UCSD-AML1 (cell line): ENCODE measurements around the gene SULT1C2.

Experiments
- DNase-seq: peaks from one replicate; lab custom pipeline; 2025; ENCODE audit not compliant: unreplicated experiment; lab: John Stamatoyannopoulos, UW

Gene SULT1C2

DNA sequence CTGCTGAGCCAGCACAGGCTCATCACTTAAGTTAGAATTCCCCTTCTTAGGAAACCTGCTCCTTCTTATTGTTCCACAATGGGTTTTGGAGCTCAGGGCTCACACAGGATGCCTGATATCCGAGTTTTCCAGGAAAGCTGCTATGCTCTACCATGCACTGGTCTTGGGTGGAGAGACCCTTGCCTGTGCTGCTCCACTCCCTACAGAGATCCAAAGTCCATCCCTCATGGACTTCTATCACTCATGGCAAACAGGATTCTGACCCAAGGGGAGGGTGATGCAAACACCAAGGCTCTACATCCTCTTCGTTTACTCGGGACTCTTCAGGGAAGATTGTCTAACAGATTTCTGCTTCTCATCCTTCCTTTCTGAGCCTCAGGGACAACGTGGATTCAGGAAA, 5.2 kb downstream of the SULT1C2 start:
- DNase-seq, result no peak

DNA sequence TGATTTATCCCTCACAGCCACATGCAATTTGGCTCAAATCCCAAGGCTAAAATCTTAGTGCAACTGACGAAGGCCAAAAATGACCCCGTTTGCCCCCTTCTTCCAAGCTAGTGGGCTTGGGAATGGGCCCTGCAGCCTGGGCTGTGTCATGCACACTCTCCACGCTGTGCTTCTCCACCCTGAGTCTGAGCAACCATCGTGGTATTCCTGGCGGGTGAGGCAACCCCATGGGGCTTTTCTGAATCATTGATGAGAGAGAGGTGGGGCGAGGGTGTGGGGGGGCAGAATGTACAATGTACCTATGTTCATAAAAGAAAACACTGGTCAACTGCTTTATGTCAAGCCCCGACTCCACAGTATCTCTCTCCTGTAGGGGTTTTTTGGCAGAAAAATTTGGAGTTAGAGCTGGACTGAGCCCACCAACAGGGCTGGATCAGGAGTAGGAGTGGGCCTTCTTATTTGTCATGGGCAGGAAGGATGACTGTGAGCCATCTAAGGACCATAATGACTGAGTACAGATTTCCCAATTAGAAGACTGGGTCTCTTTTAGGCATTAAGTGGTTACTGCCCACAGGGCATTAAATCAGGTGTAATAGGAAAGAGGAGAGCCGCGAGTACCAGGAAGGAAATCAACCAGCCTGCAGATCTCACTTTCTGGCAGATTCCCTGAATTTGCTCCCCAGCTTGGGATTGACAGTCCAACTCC, 8.9 kb downstream of the SULT1C2 start:
- no peak for DNase-seq

DNA sequence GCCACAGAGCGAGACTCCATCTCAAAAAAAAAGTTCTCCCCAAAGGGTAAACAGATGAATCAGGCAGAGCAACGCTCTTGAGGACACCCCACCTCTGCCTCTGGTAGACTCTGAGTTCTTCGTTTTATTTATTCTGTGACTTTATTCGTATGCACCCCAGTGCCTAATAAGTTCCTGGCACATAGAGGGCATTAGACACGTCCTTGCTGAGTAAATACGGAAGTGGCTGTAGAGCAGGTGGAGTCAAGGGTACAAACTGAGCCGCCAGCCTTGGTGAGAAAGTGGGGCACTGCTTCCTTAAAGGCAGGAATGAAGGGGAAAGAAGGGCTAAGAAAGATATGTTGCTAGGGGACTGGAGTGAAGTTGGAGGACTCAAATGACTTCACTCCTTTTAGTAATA, 12.9 kb downstream of the SULT1C2 start:
- no peak for DNase-seq

DNA sequence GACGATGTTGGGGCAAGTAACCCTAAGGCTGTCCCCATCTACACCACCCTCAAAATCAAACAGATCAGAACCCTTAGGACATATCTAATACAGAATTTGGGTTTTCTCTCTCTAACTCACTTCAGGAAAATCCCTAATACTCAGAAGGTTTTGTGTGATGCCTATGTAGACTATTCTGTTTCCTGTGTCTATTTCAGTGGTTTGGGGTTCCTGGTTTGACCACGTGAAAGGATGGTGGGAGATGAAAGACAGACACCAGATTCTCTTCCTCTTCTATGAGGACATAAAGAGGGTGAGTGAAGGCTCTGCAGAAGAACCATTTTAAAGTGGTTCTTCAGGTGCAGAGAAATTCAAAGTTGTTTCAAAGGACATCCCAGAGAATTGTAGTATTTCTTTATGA, 16.3 kb downstream of the SULT1C2 start:
- no peak for DNase-seq

DNA sequence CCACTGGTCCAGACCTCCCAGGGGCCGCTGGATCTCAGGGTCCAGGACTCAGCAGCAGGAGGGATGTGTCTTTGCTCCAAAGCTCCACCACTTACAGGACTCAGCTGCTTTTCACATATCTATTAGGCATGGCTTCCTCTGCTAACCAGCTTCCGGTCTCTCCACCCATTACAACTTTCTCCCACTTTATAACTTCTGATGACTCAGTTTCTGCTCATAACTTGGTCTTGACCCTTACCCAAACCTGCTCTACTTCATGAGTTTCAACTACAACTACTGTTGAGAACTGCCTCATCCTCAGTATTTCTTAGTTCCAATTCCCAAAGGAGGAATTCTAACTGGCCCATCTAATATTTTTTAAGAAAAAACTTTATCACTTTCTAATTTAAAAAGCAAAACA, 17.2 kb downstream of the SULT1C2 start:
- no peak for DNase-seq

DNA sequence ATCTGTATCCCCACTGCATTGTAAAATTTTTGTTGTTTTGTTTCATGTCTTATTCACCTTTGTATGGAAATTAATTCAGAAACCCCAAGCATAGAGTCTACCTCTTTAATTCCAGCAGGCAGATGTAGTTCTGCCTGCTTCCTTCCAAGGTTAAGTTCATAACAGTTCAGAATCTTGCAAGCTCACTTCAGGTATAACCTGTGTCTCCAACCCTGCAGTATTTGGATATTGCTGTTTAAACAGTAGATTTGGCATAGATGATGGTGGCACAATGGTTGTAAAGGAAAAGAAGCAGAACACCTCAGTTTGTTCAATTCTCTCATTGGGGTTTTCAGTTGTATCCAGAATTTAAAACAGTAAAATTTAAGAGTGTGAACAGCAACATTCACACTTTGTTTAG, 21.2 kb downstream of the SULT1C2 start:
- DNase-seq, result no peak

DNA sequence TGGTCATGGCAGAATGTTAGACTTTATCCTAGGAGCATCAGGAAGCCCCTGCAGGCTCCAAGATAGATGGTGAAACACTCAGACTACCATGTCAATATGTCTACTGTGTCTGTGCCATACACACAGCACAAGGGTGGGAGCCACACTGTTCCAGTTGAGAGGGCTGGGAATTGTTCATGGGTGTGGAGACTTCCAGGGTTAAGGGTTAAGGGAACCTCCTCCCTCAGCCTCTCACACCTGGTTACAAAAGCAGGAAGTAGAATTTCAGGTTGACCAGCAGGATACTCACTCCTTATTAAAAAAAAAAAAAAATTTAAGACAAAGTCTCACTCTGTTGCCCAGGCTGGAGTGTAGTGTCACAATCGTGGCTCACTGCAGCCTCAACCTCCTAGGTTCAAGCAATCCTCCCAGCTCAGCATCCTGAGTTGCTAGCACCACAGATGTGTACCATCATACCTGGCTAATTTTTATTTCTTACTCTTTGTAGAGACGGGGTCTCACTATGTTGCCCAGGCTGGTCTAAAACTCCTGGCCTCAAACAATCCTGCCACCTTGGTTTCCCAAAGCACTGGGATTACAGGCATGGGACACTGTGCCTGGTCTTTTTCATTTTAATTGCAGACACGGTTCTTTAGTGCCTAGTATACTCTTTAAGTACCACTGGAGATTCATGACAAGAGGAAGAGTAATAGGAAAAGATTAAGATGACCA, 26.0 kb downstream of the SULT1C2 start:
- no peak for DNase-seq

DNA sequence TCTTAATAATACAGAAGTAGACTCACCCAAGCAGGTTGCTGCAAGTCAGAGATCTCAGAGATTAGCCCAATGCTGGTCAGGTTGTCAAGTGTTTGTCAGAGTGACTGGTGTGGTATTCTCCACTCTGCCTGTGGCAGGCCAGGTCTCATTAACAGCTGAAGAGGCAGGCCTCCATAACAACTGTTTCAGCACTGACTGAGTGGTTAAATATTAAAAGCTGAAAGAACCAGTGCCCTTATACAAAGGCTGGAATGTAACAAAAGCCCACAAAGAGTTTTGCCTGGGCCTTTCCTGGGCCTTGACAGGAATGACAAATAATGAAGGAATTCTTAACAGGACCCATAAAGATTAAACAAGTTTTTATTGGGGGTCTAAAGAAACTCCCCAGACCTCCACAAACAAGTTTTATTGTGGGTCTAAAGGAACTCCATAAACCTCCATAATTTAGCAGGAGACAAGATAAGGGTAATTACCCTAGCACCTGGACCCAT, 26.8 kb downstream of the SULT1C2 start:
- DNase-seq, result no peak

DNA sequence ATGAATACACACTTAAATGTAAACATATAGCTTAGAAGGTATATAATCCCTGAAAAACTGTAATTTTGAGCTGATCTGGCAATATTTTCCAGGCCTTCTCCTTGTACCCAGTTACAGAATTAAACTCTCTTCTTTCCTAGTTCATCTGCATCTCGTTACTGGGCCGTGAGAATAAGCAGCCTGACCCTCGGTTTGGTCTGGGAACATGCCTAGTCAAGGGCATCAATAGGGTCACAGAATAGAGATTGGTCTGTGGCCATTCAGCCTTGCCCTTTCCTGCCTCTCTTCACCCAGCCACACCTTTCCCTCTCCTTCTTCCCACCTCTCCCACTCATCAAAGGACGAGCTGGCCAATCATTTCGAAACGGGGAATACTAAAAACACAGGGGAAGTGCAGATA, 27.3 kb downstream of the SULT1C2 start:
- DNase-seq, result no peak

DNA sequence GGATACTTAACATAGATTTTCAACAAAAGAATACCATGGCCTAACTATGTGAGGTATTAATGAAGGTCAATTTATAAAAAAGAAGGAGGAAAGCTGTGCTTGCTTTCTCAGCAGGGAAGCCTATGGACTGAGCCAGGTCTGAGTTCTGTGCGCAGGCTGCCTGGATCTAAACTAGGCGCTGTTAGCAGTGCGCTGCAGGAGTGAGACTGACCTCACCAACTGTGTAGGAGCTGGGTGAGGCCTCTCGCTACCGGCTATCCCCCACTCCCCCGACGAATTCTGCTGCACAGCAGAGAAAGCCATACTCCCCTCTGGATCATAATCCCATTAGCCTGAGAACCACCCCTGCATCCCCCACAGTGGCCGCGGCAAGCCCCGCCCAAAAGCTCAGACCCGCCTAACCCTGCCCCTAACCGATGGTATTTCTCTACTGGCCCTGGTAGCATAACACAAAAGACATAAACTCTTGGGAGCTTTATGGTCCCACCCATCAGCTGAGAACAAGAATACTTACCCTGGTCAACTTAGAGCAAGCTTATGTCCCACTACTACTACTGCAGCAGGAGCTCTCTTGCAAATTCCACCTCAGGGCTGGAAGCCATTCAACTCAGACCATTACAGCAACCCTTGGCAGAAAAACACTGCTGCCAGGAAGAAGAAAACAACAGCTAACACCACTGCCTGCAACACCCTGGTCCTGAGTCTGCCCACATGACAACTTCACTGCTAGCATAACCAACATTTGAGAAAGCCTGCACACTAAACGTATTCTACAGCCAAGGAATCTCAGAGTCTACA, 28.0 kb downstream of the SULT1C2 start:
- DNase-seq, result no peak

DNA sequence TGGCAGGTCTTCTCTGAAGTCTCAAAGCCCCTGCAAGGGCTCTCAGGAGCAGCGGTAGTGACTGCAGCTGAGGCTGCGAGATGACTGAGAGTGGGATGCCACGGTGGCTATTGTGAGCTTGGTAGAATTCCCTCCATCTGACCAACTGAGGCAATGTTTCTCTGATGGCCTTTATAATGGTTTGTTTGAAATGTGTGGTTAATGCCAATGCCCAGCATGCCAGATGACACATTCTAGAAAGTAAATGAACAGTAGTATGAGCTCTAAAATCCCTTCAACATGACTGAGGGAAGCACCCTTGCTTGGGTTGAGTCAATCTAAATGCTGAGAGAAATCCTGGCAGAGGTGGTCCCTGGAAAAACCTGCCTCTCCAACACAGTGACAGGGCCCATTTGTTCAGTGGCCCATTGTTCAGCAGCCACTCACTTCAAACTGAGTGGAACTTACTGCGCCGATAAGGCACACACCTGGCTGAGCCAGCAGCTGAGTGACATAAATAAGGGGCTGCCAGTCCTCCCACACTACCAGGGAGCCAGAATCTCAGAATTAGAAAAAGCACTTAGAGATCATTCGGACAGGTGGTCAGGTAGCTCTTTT, 31.7 kb downstream of the SULT1C2 start:
- DNase-seq, result no peak

DNA sequence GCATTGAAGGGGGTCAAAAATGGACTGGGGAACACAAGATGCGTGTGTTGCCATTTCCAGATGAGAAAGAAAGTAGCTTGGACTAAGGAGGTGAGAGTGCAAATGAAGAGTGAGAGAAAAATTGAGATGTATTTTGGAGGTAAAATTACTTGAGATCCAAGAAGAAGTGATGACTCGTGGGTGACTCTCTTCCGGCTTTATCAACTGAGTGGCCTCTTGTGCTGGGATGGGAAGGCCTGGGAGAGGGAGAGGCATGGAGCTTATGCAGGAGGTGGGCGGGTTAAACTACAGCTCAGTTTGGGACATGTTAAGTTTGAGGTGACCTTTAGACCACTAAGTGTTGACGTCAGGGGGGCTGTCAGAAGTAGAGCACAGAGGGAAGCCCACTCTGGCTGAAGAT, 34.9 kb downstream of the SULT1C2 start:
- no peak for DNase-seq

DNA sequence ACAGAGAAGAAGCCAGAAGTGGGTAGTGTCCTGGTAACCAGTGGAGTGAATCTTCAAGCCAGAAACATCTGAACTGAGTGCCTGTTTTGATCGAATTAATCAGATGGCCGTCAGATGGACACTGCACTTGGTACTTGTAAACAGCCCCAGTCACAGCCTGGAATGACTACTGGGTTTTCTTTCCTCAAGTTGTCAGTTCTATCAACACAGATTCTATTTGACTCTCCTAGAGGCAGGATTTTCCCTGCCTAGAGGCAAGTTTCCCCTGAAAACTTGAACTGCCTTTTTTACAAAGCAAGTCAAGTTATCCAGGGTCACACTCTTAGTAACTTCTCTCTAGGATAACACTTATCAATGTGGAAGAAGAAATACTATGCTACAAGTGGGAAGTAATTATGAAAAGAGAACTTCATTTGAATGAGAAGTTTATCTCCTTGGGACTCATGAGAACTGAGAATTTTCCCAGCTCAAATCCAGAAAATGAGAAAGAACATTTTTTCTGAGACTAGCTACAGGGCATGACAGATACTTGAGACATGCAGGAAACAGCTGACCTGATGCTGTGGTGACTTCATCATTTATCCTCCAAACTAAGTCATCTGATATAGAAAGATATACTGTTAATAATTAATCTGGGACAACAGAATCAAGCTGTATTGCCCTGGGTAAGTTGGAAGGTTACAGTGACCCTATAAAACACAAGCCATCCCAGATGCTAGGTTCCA, 36.0 kb downstream of the SULT1C2 start:
- no peak for DNase-seq

DNA sequence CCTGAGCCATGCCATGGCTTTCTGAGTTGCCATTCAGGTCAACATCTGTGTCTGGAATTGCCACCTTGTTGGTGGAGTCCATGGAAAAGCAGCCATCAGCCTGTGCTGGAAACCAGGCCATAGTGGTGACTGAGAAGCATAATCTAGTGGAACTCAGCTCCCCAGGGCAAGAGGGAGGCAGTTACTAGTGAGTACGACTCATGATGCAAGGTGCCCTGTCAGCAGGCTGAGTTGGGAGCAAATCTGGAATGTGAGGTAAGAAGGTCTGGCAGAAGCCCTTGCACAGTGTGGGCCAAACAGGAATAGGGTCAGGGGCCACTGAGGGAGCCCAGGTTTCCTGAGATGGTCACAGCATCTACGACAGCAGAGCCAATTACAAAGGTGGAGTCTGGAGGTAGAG, 37.1 kb downstream of the SULT1C2 start:
- no peak for DNase-seq

DNA sequence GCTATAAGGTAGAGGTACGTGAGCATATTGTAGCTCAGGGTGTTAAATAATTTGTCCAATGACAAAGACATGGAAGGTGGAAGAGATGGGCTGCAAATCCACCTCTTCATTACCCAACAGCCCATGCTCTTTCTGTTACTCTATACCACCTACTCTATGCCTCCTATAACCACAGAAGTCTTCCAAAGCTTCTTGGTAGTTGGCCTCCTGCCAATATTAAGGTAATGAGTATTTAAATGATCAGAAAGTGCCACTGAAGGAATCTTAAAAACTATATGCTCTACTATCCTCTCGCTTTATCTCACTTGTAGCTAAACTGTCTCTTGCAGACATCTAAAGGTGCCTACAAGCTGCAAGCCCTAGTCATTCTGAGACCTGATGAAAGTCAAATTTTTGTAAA, 41.1 kb downstream of the SULT1C2 start:
- DNase-seq, result no peak

DNA sequence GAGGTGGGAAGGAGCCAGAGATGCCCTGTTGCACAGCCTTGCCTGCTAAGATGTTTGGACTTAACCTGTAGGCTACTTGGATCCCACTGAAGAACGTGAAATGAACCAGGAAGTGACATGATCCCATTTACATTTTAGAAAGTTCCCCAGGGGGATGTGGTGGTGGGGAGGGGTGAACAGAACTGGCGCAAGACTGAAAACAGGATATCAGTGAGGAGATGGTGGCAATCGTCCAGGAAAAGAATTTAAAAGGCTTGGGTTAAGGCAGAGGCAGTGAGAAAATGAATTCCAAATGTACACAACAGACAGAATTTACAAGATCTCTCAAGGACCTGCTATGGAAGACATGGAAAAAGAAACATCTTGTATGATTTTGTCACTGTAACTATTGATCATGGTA, 42.3 kb downstream of the SULT1C2 start:
- DNase-seq, result peak; percentile 19

DNA sequence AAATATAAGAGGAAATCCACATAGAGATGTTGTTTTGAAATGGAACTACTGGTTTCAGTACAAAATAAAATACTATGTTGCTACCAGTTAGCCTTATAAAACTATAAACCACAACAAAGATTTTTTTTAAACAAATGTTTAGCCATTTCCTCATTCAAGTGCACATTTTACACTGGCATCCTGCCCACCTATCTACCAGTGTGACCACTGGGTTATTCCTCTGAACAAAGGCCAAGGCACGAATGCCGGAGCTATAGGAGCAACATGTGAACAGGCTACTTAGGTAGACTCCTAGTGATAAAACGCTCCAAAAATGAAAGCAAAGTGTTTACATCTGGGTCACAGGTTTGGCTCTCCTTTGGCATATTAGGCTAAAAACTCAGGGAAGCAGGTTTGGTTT, 57.3 kb downstream of the SULT1C2 start:
- DNase-seq, result no peak

DNA sequence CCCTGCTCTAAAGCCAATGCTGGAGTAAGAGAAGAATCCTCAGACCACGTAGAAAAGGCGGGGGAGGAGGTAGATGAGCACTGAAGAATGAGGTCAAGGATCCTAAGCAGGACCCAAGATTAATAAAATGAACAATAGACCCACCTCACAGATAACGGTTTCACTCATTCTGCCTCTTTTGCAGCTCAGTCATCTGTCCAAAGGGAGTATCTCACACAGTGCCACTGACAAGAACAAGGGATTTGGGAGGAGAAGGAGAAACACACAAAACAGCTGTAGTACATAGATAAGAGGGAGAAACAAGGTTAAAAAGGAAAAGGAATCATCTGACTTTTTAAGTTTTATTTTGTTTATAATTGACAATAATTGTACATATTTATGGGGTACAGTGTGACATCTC, 58.1 kb downstream of the SULT1C2 start:
- DNase-seq, result no peak

DNA sequence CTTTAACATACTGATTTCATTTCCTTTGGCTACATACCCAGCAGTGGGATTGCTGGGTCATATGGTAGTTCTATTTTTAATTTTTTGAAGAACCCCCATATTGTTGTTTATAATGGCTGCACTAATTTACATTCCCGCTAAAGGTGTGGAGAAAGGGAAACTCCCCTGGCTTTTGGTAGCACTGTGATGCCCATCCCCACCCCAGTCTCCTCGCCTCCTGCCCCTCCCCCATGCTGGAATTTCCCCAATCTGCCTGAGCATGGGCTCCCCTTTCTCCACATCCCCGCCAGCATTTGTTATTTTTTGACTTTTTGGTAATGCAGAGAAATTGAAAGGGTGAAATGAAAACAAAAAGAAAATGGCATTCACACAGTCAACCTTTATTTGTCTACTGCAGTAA, 59.1 kb downstream of the SULT1C2 start:
- DNase-seq, result no peak

DNA sequence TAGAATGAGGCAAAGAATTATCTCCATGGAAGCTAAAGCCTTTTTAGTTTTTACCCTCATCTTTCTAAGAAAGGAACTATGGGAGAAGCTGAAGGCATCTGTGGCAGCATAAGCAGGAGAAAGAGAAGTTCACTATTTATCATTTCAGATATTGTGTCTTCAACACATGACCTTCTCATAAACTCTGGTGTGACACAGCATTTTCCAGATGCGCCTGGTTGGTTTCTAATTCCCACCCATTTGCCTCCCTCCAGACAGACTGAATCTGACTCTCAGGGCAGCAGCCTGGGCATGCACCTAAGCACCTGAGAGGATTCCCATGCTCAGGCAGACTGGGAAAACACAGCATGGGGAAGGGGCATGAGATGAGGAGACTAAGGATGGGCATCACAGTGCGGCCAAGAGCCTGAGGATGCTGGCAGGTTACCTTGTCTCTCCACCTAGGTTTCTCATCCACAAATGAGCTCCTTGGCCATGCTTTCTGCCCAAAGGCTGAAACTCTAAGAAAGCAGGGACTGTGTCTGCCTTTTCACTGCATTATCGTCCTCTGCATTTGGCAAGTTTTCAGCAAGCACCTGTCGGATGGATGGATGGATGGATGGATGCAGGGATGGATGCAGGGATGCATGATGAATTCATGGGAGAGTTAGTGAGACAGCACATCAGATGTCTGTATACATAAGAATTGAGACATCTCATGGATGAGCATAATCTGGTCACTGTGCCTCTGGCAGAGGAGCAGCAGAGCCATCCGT, 60.3 kb downstream of the SULT1C2 start:
- no peak for DNase-seq
